DOHH2 (cell line): Measurements from ENCODE around the gene PTK7.
"Not testable (repeated sequence)": the region's sequence is repeated elsewhere in the genome, so short reads cannot be mapped to it uniquely, and the experiment has no call there.

Source experiments
- EZH2phosphoT487 ChIP-seq: fragments of 200-600 bp; sonication (generic); IDR thresholded peaks from 2 replicates; pipeline ENCODE4 v1.6.1; 2017; ENCODE audit warnings: borderline replicate concordance, mild to moderate bottlenecking, antibody characterized with exemption, low read length, moderate library complexity, mixed read lengths
- TF ChIP-seq, protein P1 (sequence below): fragments of 200-600 bp; sonication (generic); IDR thresholded peaks from one replicate; pipeline ENCODE4 v1.5.1; 2014; ENCODE audit warnings: antibody characterized with exemption, mild to moderate bottlenecking, low read depth, low read length; ENCODE audit not compliant: poor library complexity, severe bottlenecking

DNA sequence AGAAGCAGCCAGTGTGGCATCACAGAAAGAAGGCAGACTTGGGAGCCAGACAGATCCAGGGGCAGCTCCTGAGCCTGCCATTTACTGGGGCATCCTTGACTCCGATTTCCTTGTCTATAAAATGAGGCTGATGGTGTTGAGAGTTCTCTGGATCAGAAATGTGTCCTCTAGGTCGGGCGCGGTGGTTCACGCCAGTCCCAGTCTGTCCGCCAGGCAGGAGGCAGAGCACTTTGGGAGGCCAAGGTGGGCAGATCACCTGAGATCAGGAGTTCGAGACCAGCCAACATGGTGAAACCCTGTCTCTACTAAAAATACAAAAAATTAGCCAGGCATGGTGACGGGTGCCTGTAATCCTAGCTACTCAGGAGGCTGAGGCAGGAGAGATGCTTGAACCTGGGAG lies 41.4 kb downstream of the PTK7 start:
- TF ChIP-seq, protein P1, sequence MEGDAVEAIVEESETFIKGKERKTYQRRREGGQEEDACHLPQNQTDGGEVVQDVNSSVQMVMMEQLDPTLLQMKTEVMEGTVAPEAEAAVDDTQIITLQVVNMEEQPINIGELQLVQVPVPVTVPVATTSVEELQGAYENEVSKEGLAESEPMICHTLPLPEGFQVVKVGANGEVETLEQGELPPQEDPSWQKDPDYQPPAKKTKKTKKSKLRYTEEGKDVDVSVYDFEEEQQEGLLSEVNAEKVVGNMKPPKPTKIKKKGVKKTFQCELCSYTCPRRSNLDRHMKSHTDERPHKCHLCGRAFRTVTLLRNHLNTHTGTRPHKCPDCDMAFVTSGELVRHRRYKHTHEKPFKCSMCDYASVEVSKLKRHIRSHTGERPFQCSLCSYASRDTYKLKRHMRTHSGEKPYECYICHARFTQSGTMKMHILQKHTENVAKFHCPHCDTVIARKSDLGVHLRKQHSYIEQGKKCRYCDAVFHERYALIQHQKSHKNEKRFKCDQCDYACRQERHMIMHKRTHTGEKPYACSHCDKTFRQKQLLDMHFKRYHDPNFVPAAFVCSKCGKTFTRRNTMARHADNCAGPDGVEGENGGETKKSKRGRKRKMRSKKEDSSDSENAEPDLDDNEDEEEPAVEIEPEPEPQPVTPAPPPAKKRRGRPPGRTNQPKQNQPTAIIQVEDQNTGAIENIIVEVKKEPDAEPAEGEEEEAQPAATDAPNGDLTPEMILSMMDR: not testable (repeated sequence)
- TF ChIP-seq EZH2phosphoT487: not testable (repeated sequence)
